AG10803 (cell line): ENCODE data around the gene GSTO2.

ENCODE experiments used
- DNase-seq: peaks from one replicate; pipeline ENCODE4 v3.0.0; 2010; ENCODE audit warnings: low read depth
- H3K4me3 ChIP-seq: 2 replicates; pipeline ENCODE4 v1.5.1; 2011; ENCODE audit warnings: mild to moderate bottlenecking, low read length, control low read depth
- CTCF ChIP-seq: conservative IDR thresholded peaks from 2 replicates; pipeline ENCODE4 v1.5.1; 2011; ENCODE audit warnings: mild to moderate bottlenecking, low read length, control low read depth, inconsistent platforms

Gene GSTO2

DNA sequence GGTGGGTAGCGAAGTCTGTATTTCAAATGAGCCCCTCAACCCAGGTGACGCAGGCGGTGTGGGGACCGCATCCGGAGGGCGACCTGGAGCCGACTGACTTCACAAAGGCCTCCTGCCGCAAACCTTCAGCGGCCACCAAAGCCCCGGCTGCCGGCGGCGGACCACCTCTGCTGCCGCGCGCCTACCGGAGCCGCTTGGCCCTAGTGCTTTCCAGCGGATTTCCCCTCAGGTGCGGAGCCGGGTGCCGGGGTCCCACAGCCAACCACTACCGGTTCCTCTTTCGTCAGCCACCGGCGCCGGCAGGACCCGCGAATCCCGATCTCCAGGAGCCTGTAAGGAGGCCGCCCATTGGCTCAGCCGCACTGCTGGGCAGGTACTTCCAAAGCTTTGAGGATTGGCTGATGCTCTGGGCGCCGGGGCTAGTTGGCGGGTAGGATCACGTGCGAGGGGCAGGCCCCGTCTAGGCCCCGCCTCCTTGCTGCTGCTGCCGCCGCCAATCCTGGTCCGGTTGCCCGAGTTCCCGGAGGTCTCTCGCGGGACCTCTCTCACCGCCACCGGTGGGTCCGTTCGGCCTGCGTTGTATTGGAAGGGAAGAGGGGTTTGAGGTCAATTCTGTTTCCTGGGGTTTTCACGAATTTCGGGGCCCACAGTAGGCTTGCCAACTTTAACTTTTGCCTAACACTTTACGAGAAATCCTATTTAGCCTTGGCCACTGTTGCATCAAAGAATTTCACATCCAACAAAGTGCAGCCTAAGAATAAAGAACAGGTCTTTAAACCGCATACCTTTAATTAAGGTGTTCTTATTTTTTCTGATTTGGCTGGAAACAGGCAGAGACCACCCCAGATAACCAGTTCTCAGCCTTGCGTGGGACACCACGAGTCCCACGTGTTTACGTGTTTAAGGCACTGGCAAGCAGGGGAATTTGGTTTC, at the start of gene GSTO2:
Gene GSTO2 (plus strand): TSS at position 472 of the 933 bp plus-strand sequence. CDS start 5,732 bp downstream, outside the sequence.
- H3K4me3 ChIP-seq, result peak within 1 kb of the TSS; percentile 69
- TF ChIP-seq CTCF, result no peak
- peak; percentile 96 for DNase-seq

GRCh38 chr10:104220522-104220921, 48.5 kb upstream of the GSTO2 start:
- H3K4me3 ChIP-seq, result no peak overlapping the region
- DNase-seq, result no peak
- TF ChIP-seq CTCF, result no peak

- H3K4me3 ChIP-seq, result no peak overlapping the region
Observed at GRCh38 chr10:104223304-104223703, 45.7 kb upstream of the GSTO2 start.

GRCh38 chr10:104230490-104230889, 38.5 kb upstream of the GSTO2 start:
- H3K4me3 ChIP-seq, result no peak overlapping the region
- no peak for DNase-seq
- TF ChIP-seq CTCF, result no peak

More at GRCh38 chr10:104223304-104223703, 45.7 kb upstream of the GSTO2 start:
- no peak for TF ChIP-seq CTCF
- no peak for DNase-seq

DNA sequence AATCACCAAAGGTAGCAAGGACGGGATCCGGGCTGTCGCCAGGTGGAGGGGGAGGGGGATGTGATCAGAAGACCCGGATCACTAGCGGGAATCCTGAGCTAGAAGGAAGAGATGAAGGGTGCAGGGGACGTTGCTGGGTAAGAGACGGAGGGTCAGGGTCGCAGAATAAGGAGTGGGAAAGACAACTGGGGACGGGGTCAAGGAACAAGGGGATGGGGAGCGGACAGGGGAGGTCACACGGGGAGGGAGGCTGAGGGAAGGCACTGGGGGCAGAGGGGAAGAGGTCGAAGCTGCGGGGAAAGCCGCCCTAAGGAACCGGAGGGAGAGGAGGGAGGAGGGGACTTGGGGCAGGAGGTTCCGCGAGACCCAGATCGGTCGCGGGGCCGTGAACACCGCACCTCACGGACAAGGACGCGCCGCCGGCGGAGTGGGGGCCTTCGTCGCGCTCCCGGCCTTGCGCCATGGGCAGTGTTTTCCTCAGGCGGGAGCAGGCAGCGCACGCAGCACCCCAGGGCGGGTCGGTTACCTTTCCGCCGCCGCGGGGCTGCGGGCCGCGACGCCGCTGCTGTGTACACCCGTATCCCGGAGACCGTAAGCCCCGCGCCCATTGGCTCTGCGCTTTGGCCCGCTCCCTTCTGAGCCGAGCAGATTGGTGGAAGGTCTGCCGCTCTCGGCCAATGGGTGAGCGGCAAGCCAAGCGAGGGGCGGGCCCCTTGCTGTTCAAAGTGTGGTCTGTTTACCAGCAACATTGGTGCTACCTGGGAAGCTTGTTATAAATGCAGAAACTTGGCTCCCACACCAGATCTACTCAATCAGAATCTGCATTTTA, 37.0 kb upstream of the GSTO2 start, which contains the start of gene CFAP43:
Gene CFAP43 (minus strand): TSS at position 581 of the 829 bp plus-strand sequence. CDS start 118 bp downstream, at position 463.
- no peak for TF ChIP-seq CTCF
- peak within 1 kb of the TSS; percentile 89 for H3K4me3 ChIP-seq

GRCh38 chr10:104232613-104233102, 36.3 kb upstream of the GSTO2 start:
- H3K4me3 ChIP-seq, result peak overlapping the region; percentile 89
- DNase-seq, result no peak
- TF ChIP-seq CTCF, result no peak

More for the DNA sequence above, 37.0 kb upstream of the GSTO2 start, which contains the start of gene CFAP43:
- DNase-seq, result peak; percentile 93
